ENCODE measurements around the gene CHP1. TPM values are rescaled to one million over a fixed set of nuclear protein-coding genes. Genes with fewer than 3 reads are reported as not detected.
A peak's percentile ranks its signal among the peaks of the same experiment; 100 is the strongest.

Gene CHP1
- total and polyA plus RNA-seq, 7 experiments from 2014 or later = 11.0 to 70.6 (median 21.1) TPM

DNA sequence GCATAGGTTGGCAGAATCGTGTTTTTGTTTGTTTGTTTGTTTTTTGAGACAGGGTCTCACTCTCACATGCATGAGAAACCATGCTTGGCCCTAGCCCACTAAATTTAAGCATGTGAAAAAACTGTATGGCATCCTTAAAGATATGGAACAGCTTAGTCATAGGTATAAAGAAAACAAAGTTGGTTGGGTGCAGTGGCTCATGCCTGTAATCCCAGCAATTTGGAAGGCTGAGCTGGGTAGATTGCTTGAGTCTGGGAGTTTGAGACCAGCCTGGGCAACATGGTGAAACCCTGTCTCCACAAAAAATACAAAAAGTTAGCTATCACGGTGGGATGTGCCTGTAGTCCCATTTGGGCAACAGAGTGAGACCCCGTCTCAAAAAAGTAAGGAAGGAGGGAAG lies 25.8 kb upstream of the CHP1 start:
- intact Hi-C loops (cut with micrococcal nuclease) = no loop called here
- ATAC-seq (no peak), DNase-seq (no peak)
- Histone ChIP-seq H3K4me1 (ENCODE audit: control insufficient read depth in 2 of 2, insufficient read depth in 2 of 2, low read length in 2 of 2) (no peaks in the 10 kb centered on the region), H3K36me3 (ENCODE audit: control insufficient read depth in 2 of 3, insufficient read depth in 3 of 3, low read length in 3 of 3) (no peaks in the 10 kb centered on the region), H3K4me3 (ENCODE audit: low read length) (no peak overlapping the region), H3K9me3 (ENCODE audit: control insufficient read depth in 2 of 3, low read length in 3 of 3) (no peaks in the 10 kb centered on the region), H3K27me3 (ENCODE audit: control insufficient read depth in 2 of 2, insufficient read depth in 2 of 2, low read length in 2 of 2) (no peaks in the 10 kb centered on the region), H3K27ac (ENCODE audit: low read depth, low read length) (no peak overlapping the region)
- Mint-ChIP-seq H3K4me3 (no peak overlapping the region), H3K36me3 (no peaks in the 10 kb centered on the region), H3K4me1 (no peaks in the 10 kb centered on the region), H3K9me3 (no peaks in the 10 kb centered on the region), H3K27ac (peak overlapping the region in 1 of 9 donors; percentile 12), H3K27me3 (peaks cover 0 to 18% (median 0%) of the 10 kb centered on the region in 5 donors)
- ChIA-PET CTCF (no interaction called here), POLR2A (no interaction called here)

DNA sequence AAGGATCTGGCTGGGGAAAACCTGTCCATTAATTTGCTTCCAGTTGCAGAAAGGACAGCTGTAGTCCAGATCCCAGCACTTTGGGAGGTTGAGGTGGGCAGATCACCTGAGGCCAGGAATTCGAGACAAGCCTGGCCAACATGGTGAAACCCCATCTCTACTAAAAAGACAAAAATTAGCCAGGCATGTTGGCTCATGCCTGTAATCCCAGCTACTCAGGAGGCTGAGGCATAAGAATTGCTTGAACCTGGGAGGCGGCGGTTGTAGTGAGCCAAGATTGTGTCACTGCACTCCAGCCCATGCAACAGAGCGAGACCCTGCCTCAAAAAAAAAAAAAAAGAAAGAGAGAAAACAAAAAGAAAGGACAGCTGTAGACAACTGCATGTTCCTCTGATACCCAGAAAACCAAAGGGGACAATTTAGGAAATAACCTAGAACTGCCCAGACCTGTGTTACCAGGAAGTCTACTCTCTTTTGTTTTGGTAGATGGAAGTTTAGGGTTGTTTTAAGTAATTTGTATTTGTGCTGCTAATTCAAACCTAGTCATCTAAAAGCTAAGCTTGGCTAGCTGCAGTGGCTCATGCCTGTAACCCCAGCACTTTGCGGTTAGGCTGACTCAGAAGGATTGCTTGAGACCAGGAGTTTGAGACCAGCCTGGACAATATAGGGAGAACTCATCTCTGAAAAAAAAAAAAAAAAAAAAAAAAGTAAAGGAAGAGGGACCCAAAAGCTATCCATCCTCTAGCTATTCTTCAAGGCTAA lies 23.2 kb upstream of the CHP1 start:
- no peak for DNase-seq
- no peaks in the 10 kb centered on the region for H3K9me3 Mint-ChIP-seq
- H3K27ac ChIP-seq (ENCODE audit: low read depth, low read length) = no peak overlapping the region
- no peak overlapping the region for H3K4me3 Mint-ChIP-seq
- no peaks in the 10 kb centered on the region for H3K36me3 Mint-ChIP-seq
- H3K4me1 ChIP-seq (ENCODE audit: control insufficient read depth in 2 of 2, insufficient read depth in 2 of 2, low read length in 2 of 2) = no peaks in the 10 kb centered on the region
- ChIA-PET CTCF (interaction anchor here (0.6 kb wide), 1 partner anchor 390 kb away, joined by 4 read pairs; no protein-coding TSS in a partner anchor), POLR2A (no interaction called here)
- no peaks in the 10 kb centered on the region for H3K4me1 Mint-ChIP-seq
- no peak for ATAC-seq
- intact Hi-C loops (cut with micrococcal nuclease) = no loop called here
- H3K27me3 Mint-ChIP-seq = peaks cover 0 to 30% (median 0%) of the 10 kb centered on the region in 5 donors
- H3K4me3 ChIP-seq (ENCODE audit: low read length) = no peak overlapping the region
- H3K27ac Mint-ChIP-seq = no peak overlapping the region
- no peaks in the 10 kb centered on the region for H3K36me3 ChIP-seq (ENCODE audit: control insufficient read depth in 2 of 3, insufficient read depth in 3 of 3, low read length in 3 of 3)
- H3K27me3 ChIP-seq (ENCODE audit: control insufficient read depth in 2 of 2, insufficient read depth in 2 of 2, low read length in 2 of 2) = no peaks in the 10 kb centered on the region
- no peaks in the 10 kb centered on the region for H3K9me3 ChIP-seq (ENCODE audit: control insufficient read depth in 2 of 3, low read length in 3 of 3)

DNA sequence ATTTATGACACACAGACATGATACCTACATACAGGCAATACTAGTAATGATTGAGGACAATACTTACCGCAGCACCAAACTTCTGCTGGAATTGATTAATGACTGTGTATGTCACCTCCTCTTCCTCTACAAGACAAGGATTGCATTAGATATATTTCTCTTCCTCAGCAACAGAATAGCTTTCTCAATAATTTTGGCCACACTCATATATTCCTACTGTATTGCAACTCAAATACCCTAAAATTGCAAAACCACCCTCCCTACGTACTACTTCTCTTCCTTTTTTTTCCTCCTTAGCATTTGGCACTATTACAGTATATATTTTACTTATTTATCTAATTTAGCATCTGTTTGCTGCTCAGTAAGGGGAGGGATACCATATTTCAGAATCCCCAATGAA lies 15.4 kb upstream of the CHP1 start:
- Histone ChIP-seq H3K9me3 (ENCODE audit: control insufficient read depth in 2 of 3, low read length in 3 of 3) (no peaks in the 10 kb centered on the region), H3K4me1 (ENCODE audit: control insufficient read depth in 2 of 2, insufficient read depth in 2 of 2, low read length in 2 of 2) (no peaks in the 10 kb centered on the region), H3K27me3 (ENCODE audit: control insufficient read depth in 2 of 2, insufficient read depth in 2 of 2, low read length in 2 of 2) (no peaks in the 10 kb centered on the region), H3K36me3 (ENCODE audit: control insufficient read depth in 2 of 3, insufficient read depth in 3 of 3, low read length in 3 of 3) (no peaks in the 10 kb centered on the region), H3K4me3 (ENCODE audit: low read length) (no peak overlapping the region), H3K27ac (ENCODE audit: low read depth, low read length) (no peak overlapping the region)
- ChIA-PET CTCF (no interaction called here), POLR2A (no interaction called here)
- H3K36me3 Mint-ChIP-seq = no peaks in the 10 kb centered on the region
- intact Hi-C loops (cut with micrococcal nuclease) = no loop called here
- H3K9me3 Mint-ChIP-seq = peaks cover 0 to 1% (median 0%) of the 10 kb centered on the region in 11 donors
- no peaks in the 10 kb centered on the region for H3K4me1 Mint-ChIP-seq
- H3K27ac Mint-ChIP-seq = no peak overlapping the region
- peaks cover 0 to 53% (median 10%) of the 10 kb centered on the region in 5 donors for H3K27me3 Mint-ChIP-seq
- DNase-seq (no peak), ATAC-seq (peak; percentile 55)
- H3K4me3 Mint-ChIP-seq = no peak overlapping the region

GRCh38 chr15:41218851-41219250 lies 12.2 kb upstream of the CHP1 start:
- POLR2A ChIA-PET = no interaction called here
- H3K36me3 Mint-ChIP-seq = no peaks in the 10 kb centered on the region
- no peak overlapping the region for H3K4me3 ChIP-seq (ENCODE audit: low read length)
- CTCF ChIA-PET = no interaction called here
- no peak overlapping the region for H3K27ac ChIP-seq (ENCODE audit: low read depth, low read length)
- intact Hi-C loops (cut with micrococcal nuclease) = no loop called here
- peaks cover 0 to 46% (median 12%) of the 10 kb centered on the region in 5 donors for H3K27me3 Mint-ChIP-seq
- DNase-seq (no peak), ATAC-seq (no peak)
- no peaks in the 10 kb centered on the region for H3K4me1 ChIP-seq (ENCODE audit: control insufficient read depth in 2 of 2, insufficient read depth in 2 of 2, low read length in 2 of 2)
- no peaks in the 10 kb centered on the region for H3K9me3 ChIP-seq (ENCODE audit: control insufficient read depth in 2 of 3, low read length in 3 of 3)
- no peaks in the 10 kb centered on the region for H3K36me3 ChIP-seq (ENCODE audit: control insufficient read depth in 2 of 3, insufficient read depth in 3 of 3, low read length in 3 of 3)
- peaks cover 0 to 1% (median 0%) of the 10 kb centered on the region in 11 donors for H3K9me3 Mint-ChIP-seq
- no peak overlapping the region for H3K4me3 Mint-ChIP-seq
- no peaks in the 10 kb centered on the region for H3K4me1 Mint-ChIP-seq
- no peak overlapping the region for H3K27ac Mint-ChIP-seq
- H3K27me3 ChIP-seq (ENCODE audit: control insufficient read depth in 2 of 2, insufficient read depth in 2 of 2, low read length in 2 of 2) = no peaks in the 10 kb centered on the region

DNA sequence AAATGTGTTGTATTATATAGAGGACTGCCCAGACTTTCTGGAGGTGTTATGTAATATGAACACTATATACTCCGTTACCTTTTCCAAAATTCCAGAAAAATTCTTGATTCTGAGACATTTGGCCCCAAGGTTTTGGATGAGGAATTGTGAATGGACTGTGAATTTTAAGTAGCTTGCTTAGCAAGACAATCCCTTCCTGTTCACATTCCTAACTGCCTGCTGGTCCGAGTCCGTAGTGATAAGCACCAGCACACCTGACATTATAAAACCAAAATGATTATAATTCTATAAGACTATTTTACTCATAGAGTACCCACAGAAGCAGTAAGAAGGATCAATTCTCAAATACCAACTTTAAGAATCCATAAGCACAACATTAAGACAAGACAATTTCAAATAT lies 11.7 kb upstream of the CHP1 start:
- Histone ChIP-seq H3K9me3 (ENCODE audit: control insufficient read depth in 2 of 3, low read length in 3 of 3) (no peaks in the 10 kb centered on the region), H3K4me1 (ENCODE audit: control insufficient read depth in 2 of 2, insufficient read depth in 2 of 2, low read length in 2 of 2) (no peaks in the 10 kb centered on the region), H3K27ac (ENCODE audit: low read depth, low read length) (no peak overlapping the region), H3K4me3 (ENCODE audit: low read length) (no peak overlapping the region), H3K27me3 (ENCODE audit: control insufficient read depth in 2 of 2, insufficient read depth in 2 of 2, low read length in 2 of 2) (no peaks in the 10 kb centered on the region), H3K36me3 (ENCODE audit: control insufficient read depth in 2 of 3, insufficient read depth in 3 of 3, low read length in 3 of 3) (no peaks in the 10 kb centered on the region)
- no peak for DNase-seq
- intact Hi-C loops (cut with micrococcal nuclease) = no loop called here
- ATAC-seq = no peak
- Mint-ChIP-seq H3K4me3 (no peak overlapping the region), H3K36me3 (no peaks in the 10 kb centered on the region), H3K4me1 (no peaks in the 10 kb centered on the region), H3K27ac (no peak overlapping the region), H3K9me3 (peaks cover 0 to 1% (median 0%) of the 10 kb centered on the region in 11 donors), H3K27me3 (peaks cover 0 to 48% (median 12%) of the 10 kb centered on the region in 5 donors)
- ChIA-PET POLR2A (no interaction called here), CTCF (no interaction called here)

DNA sequence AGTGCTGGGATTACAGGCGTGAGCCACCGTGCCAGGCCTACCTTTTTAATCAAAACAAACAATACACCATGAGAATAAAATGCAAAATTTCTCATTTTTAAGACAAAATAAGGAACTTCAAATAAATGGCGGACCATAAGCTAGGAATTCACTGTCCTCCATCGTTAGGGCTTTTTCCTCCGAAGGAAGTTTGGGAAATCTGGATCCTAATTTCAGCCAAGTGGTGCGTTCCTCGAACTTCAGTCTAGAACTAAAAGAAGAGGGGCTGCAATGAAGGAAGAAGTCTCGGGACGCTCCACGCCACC lies 771 bp upstream of the CHP1 start:
- H3K36me3 ChIP-seq (ENCODE audit: control insufficient read depth in 2 of 3, insufficient read depth in 3 of 3, low read length in 3 of 3) = no peaks in the 10 kb centered on the region
- Mint-ChIP-seq H3K9me3 (peaks cover 0 to 2% (median 0%) of the 10 kb centered on the region in 11 donors), H3K4me3 (peak overlapping the region; percentile 85 to 94 (median 91)), H3K27ac (peak overlapping the region; percentile 81 to 94 (median 92)), H3K27me3 (peaks cover 0 to 12% (median 0%) of the 10 kb centered on the region in 5 donors), H3K4me1 (peaks cover 17 to 36% (median 25%) of the 10 kb centered on the region in 7 donors), H3K36me3 (peaks cover 0 to 1% (median 0%) of the 10 kb centered on the region in 5 donors)
- DNase-seq (peak in 1 of 9 donors; percentile 1), ATAC-seq (no peak)
- intact Hi-C loops (cut with micrococcal nuclease) = loop anchor here (1.0 to 10.0 kb wide), 11 partner anchors 172 to 1875 kb away; partner anchors contain the start of genes NDUFAF1 (in 2 of the 2), CDAN1 (in 1 of the 2), CHAC1 (in 1 of the 2) and DNAJC17 (in 1 of the 2)
- ChIA-PET POLR2A (interaction anchor here (0.9 to 1.7 kb wide), 3 partner anchors 53 to 172 kb away, joined by 4 to 13 read pairs (median 4); partner anchors contain the start of gene INO80), CTCF (interaction anchor here (0.9 to 1.8 kb wide), 3 partner anchors 12 to 336 kb away, joined by 3 to 5 read pairs (median 4); partner anchors contain the start of gene VPS18)
- H3K27ac ChIP-seq (ENCODE audit: low read depth, low read length) = peak overlapping the region; percentile 82
- no peaks in the 10 kb centered on the region for H3K27me3 ChIP-seq (ENCODE audit: control insufficient read depth in 2 of 2, insufficient read depth in 2 of 2, low read length in 2 of 2)
- no peaks in the 10 kb centered on the region for H3K9me3 ChIP-seq (ENCODE audit: control insufficient read depth in 2 of 3, low read length in 3 of 3)
- peak overlapping the region; percentile 92 for H3K4me3 ChIP-seq (ENCODE audit: low read length)
- peaks cover 10 to 13% of the 10 kb centered on the region in 2 donors for H3K4me1 ChIP-seq (ENCODE audit: control insufficient read depth in 2 of 2, insufficient read depth in 2 of 2, low read length in 2 of 2)

Data from naive thymus-derived CD4-positive, alpha-beta T cell (primary cell).